BJ (cell line): ENCODE data around the gene BCL3. TPM values are rescaled to one million over a fixed set of nuclear protein-coding genes. Genes with fewer than 3 reads are reported as not detected.

Experiments used
- CTCF ChIA-PET: fragments of 350-600 bp; formaldehyde crosslinking; extraction: SDS; loops from one replicate; lab custom pipeline; 2021; ENCODE audit warnings: antibody characterized with exemption, inconsistent platforms; lab: Yijun Ruan, JAX
- POLR2A ChIA-PET: fragments of 300-600 bp; sonication (Branson Sonifier 250); formaldehyde crosslinking; extraction: SDS; loops from one replicate; lab custom pipeline; 2021; ENCODE audit warnings: antibody characterized with exemption; lab: Charles Lee
- DNase-seq: peaks from one replicate; pipeline ENCODE4 v3.0.0-alpha.2; 2011; ENCODE audit warnings: low read depth
- H3K27me3 ChIP-seq: 2 replicates; pipeline ENCODE4 v1.6.0; 2011; ENCODE audit warnings: low read length; ENCODE audit not compliant: control insufficient read depth, insufficient read depth
- H3K36me3 ChIP-seq: 2 replicates; pipeline ENCODE4 v1.5.1; 2011; ENCODE audit warnings: low read length; ENCODE audit not compliant: control insufficient read depth, insufficient read depth
- H3K4me3 ChIP-seq: 2 replicates; pipeline ENCODE4 v1.5.1; 2011; ENCODE audit warnings: low read depth, mild to moderate bottlenecking, control low read depth, low read length
- CTCF ChIP-seq: IDR thresholded peaks from 2 replicates; pipeline ENCODE4 v1.5.1; 2011; ENCODE audit warnings: low read depth, mild to moderate bottlenecking, control low read depth, inconsistent platforms, low read length, moderate library complexity; ENCODE audit not compliant: insufficient read depth
- polyA plus RNA-seq: library from polyadenylated mRNA; depleted of rRNA; stranded (reverse); fragments of >200 nt; gene quantifications from 2 replicates; pipeline ENCODE4 v1.2.3, GENCODE V29; 2011

Gene BCL3
- polyA plus RNA-seq, 1 experiment = 9.1 TPM

DNA sequence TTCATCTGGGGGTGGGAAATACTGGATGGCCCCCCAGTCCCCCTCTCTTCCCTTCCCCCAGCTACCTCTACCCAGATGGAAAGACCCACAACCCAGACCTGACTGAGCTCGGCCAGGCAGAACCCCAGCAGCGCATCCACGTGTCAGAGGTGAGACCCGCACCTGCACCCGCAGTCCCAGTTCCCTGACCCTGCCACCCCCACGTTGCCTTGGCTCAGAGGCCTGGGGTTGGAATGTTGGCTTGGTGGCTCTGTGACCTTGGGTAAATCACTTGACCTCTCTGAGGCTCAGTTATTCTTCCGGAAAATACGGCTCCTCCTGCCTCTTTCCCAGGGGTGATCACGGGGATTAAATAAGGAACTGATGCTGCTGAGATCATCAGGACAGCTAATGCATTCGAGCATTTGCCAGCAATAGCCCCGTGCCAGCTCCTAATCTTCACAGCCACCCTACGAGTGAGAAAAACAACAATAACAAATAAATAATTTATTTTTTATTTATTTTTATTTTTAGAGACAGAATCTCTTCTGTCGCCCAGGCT, 41.5 kb downstream of the BCL3 start:
- POLR2A ChIA-PET = no interaction called here
- no peaks in the 10 kb centered on the region for H3K27me3 ChIP-seq
- no peaks in the 10 kb centered on the region for H3K36me3 ChIP-seq
- no peak for TF ChIP-seq CTCF
- no peak for DNase-seq
- CTCF ChIA-PET = interaction anchor here (0.8 to 1.6 kb wide), 3 partner anchors 15 to 56 kb away, joined by 3 to 4 read pairs (median 4); partner anchors contain the start of gene NECTIN2
- H3K4me3 ChIP-seq = no peak overlapping the region

GRCh38 chr19:44792281-44792680, 43.8 kb downstream of the BCL3 start:
- ChIA-PET POLR2A (no interaction called here), CTCF (interaction anchor here (1.0 to 2.2 kb wide), 5 partner anchors 8 to 103 kb away, joined by 3 to 8 read pairs (median 3); no protein-coding TSS in a partner anchor)
- no peaks in the 10 kb centered on the region for H3K27me3 ChIP-seq
- H3K4me3 ChIP-seq = no peak overlapping the region
- no peak for TF ChIP-seq CTCF
- DNase-seq = no peak
- no peaks in the 10 kb centered on the region for H3K36me3 ChIP-seq

GRCh38 chr19:44794610-44795009, 46.1 kb downstream of the BCL3 start:
- Histone ChIP-seq H3K4me3 (no peak overlapping the region), H3K36me3 (no peaks in the 10 kb centered on the region), H3K27me3 (no peaks in the 10 kb centered on the region)
- DNase-seq = no peak
- POLR2A ChIA-PET = no interaction called here
- no peak for TF ChIP-seq CTCF
- CTCF ChIA-PET = interaction anchor here (1.1 to 2.7 kb wide), 7 partner anchors 11 to 544 kb away, joined by 3 to 24 read pairs (median 6); partner anchors contain the start of gene BCAM

DNA sequence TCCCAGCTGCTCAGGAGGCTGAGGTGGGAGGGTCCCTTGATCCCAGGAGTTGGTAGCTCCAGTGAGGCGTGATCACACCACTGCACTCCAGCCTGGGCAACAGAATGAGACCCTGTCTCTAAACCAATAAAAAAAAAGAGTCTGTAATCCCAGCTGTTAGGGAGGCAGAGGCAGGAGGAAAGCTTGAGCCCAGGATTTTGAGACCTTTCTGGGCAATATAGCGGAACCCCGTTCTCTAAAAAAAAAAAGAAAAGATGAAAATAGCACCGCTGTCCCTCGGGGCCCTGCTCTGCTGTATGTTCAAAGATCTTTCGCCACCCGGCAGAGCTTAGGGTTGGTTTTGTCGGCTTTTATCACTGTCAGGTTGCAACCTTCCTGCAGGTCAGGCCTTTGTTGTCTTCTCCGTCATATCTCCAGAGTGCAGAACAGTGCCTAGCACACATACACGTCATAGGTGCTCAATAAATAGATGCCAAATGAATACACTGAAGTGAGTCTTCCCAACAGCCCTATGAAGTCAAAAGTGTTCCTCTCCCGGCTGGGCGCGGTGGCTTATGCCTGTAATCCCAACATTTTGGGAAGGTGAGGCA, 47.0 kb downstream of the BCL3 start:
- Histone ChIP-seq H3K36me3 (no peaks in the 10 kb centered on the region), H3K27me3 (no peaks in the 10 kb centered on the region), H3K4me3 (no peak overlapping the region)
- ChIA-PET CTCF (interaction anchor here (1.1 to 2.7 kb wide), 7 partner anchors 11 to 543 kb away, joined by 3 to 24 read pairs (median 6); partner anchors contain the start of genes BCAM and NECTIN2), POLR2A (no interaction called here)
- DNase-seq = no peak
- no peak for TF ChIP-seq CTCF

DNA sequence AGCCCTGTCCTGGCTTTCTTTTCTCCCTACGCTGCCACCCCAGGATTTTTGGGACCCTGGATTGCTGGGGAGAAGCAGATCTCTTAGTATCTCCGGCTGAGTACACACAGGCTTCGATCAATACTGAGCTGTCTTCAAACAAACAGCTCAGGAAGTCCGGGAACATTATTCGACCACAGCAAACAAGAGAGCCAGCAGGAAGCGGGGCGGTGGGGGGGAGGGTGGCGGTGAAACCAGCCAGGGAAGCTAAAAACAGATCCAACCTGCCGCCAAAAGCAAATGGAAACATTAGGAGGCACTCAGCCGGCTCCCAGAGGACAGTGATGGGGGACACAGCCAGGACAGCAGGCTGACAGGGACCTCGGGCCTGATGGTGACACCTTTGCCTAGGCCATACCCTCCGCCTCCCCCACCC, 48.2 kb downstream of the BCL3 start:
- H3K27me3 ChIP-seq = no peaks in the 10 kb centered on the region
- TF ChIP-seq CTCF = no peak
- no peak for DNase-seq
- ChIA-PET CTCF (interaction anchor here (0.9 to 2.7 kb wide), 7 partner anchors 11 to 107 kb away, joined by 3 to 24 read pairs (median 4); partner anchors contain the start of genes BCAM and NECTIN2), POLR2A (no interaction called here)
- no peaks in the 10 kb centered on the region for H3K36me3 ChIP-seq
- no peak overlapping the region for H3K4me3 ChIP-seq
